ENCODE results near the gene ST6GAL1.

ST6GAL1 gene

DNA sequence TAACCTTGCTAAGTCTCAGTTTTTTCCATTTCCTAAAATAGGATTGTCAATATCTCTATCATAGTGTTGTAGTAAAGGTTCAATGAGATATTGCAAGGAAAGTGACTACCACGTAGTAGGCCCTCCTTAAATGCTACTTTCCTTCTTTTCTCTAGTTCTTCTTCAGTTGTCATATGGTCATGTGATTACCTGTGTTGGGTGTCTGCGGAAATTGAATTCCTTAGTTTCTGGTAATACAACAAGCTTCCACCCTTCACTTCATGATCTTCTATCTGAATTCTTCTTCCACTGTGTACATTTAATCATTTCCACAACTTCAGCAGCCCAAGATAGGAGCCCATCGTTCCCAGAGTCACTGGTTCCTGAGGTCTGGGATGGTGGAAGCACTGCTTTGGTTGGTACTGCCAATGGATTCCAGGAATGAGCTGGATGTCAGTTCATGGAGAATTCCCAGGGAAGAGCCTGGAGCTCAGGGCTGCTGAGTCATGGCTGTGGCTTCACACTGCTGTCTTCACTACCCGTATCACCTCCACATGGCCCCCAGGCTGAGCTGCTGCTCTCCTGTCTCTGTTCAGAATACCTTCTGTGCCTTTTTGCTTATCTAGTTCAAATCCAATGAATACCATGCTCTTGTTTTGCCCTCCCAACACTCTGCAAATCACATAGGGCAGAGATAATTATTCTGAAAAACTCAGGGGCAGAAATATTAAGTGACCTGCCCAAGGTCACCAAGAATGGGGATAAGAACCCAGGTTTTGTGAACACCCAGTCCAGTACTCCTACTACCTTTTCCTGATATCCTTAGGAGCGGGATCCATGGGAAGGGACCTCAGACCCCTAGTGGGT, 110.4 kb downstream of the ST6GAL1 start:
- TF ChIP-seq, protein P1, sequence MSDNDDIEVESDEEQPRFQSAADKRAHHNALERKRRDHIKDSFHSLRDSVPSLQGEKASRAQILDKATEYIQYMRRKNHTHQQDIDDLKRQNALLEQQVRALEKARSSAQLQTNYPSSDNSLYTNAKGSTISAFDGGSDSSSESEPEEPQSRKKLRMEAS (IDR thresholded peaks at IDR 0.05; ENCODE audit: low read depth, low read length), result no peak
- no peak for TF ChIP-seq MYC (IDR thresholded peaks at IDR 0.05; ENCODE audit: low read depth, low read length)
- TF ChIP-seq POLR2A (IDR thresholded peaks at IDR 0.05; ENCODE audit: extremely low read depth, insufficient read length), result no peak
- TF ChIP-seq, protein P2, sequence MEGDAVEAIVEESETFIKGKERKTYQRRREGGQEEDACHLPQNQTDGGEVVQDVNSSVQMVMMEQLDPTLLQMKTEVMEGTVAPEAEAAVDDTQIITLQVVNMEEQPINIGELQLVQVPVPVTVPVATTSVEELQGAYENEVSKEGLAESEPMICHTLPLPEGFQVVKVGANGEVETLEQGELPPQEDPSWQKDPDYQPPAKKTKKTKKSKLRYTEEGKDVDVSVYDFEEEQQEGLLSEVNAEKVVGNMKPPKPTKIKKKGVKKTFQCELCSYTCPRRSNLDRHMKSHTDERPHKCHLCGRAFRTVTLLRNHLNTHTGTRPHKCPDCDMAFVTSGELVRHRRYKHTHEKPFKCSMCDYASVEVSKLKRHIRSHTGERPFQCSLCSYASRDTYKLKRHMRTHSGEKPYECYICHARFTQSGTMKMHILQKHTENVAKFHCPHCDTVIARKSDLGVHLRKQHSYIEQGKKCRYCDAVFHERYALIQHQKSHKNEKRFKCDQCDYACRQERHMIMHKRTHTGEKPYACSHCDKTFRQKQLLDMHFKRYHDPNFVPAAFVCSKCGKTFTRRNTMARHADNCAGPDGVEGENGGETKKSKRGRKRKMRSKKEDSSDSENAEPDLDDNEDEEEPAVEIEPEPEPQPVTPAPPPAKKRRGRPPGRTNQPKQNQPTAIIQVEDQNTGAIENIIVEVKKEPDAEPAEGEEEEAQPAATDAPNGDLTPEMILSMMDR (IDR thresholded peaks at IDR 0.05; ENCODE audit: low read depth, low read length), result no peak
- no peak overlapping the region for H3K4me3 ChIP-seq (ENCODE audit: low read depth, low read length)
- DNase-seq (ENCODE audit: low read depth), result no peak

DNA sequence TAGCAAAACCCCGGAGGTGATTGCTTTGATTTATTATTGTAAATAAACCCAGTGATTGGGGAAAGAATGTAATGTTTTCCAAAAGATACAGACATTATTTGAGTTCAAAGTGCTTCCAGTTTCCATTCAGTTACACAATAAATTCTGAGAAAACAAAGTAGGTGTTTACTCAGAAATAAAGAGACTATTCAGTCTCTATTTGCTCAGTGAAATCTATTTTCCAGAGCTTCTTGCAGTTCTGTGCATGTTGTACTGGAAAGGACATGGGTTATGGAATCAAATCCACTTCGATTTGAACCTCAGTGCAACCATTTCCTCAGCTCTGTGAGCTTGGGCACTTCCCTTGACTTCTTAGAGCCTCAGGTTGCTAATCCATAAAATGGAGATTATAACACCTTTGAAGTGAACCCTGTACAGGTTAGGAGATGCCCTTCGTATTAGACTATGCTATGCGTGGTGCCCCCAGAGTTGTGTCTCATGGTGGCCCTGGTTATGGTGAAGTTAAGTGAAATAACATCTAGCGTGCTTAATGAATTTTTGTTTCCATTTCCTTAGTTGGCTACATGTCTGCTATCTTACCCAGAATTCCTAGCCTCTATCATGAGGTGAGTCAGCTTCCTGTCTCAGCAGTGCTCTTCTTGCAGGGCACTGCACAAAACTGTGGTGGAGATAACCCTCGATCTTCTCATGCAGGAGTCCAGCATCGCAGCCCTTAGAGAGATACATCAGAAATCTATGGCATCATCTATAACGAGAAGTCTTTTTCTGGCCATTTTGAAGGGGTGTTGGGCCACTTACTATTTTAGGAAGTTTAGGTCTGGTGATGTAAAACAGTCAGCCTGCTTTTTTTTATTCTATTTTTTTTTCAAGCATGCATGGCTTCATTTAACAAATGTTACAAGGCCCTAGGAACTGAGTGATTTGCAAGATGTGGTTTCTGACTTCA, 111.3 kb downstream of the ST6GAL1 start:
- TF ChIP-seq, protein P1 (IDR thresholded peaks at IDR 0.05; ENCODE audit: low read depth, low read length), result no peak; the same call in 1 of the 2 replicates
- TF ChIP-seq, protein P2 (IDR thresholded peaks at IDR 0.05; ENCODE audit: low read depth, low read length), result no peak
- TF ChIP-seq POLR2A (IDR thresholded peaks at IDR 0.05; ENCODE audit: extremely low read depth, insufficient read length) (no peak), MYC (IDR thresholded peaks at IDR 0.05; ENCODE audit: low read depth, low read length) (no peak)
- DNase-seq (ENCODE audit: low read depth), result peak; percentile 86
- no peak overlapping the region for H3K4me3 ChIP-seq (ENCODE audit: low read depth, low read length)

DNA sequence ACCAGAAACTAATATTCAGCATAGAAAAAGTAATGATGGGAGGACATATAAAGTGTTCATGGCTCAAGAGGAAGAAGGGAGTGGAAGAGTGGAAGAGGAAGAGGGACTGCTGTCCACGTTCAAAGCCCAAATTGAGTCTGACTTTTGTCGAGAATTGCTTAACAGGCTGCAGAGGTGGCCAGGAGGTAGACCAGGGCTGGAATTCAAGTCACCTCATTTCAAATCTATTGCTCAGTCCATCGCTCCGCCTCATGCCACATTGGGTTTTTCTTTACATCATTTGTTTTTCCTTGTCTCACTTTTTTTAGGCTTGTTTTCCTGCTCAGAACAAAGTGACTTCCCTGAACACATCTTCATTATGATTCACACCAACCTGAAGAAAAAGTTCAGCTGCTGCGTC, 112.0 kb downstream of the ST6GAL1 start:
- no peak for TF ChIP-seq MYC (IDR thresholded peaks at IDR 0.05; ENCODE audit: low read depth, low read length)
- TF ChIP-seq, protein P2 (IDR thresholded peaks at IDR 0.05; ENCODE audit: low read depth, low read length), result no peak
- TF ChIP-seq POLR2A (IDR thresholded peaks at IDR 0.05; ENCODE audit: extremely low read depth, insufficient read length), result no peak
- H3K4me3 ChIP-seq (ENCODE audit: low read depth, low read length), result no peak overlapping the region
- peak; percentile 31 for DNase-seq (ENCODE audit: low read depth)

DNA sequence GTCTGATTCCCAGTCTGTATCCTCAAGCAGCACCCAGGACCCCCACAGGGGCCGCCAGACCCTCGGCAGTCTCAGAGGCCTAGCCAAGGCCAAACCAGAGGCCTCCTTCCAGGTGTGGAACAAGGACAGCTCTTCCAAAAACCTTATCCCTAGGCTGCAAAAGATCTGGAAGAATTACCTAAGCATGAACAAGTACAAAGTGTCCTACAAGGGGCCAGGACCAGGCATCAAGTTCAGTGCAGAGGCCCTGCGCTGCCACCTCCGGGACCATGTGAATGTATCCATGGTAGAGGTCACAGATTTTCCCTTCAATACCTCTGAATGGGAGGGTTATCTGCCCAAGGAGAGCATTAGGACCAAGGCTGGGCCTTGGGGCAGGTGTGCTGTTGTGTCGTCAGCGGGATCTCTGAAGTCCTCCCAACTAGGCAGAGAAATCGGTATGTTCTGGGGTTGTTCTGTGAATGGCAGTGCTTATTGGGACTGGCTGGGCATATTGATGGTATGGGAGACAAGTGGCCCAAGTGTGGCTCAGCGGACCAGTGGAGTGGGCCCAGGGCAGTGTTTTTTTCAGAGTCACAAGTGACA, 112.6 kb downstream of the ST6GAL1 start:
- no peak overlapping the region for H3K4me3 ChIP-seq (ENCODE audit: low read depth, low read length)
- no peak for TF ChIP-seq POLR2A (IDR thresholded peaks at IDR 0.05; ENCODE audit: extremely low read depth, insufficient read length)
- TF ChIP-seq MYC (IDR thresholded peaks at IDR 0.05; ENCODE audit: low read depth, low read length), result no peak
- TF ChIP-seq, protein P2 (IDR thresholded peaks at IDR 0.05; ENCODE audit: low read depth, low read length), result no peak
- TF ChIP-seq, protein P1 (IDR thresholded peaks at IDR 0.05; ENCODE audit: low read depth, low read length), result no peak
- DNase-seq (ENCODE audit: low read depth), result no peak

DNA sequence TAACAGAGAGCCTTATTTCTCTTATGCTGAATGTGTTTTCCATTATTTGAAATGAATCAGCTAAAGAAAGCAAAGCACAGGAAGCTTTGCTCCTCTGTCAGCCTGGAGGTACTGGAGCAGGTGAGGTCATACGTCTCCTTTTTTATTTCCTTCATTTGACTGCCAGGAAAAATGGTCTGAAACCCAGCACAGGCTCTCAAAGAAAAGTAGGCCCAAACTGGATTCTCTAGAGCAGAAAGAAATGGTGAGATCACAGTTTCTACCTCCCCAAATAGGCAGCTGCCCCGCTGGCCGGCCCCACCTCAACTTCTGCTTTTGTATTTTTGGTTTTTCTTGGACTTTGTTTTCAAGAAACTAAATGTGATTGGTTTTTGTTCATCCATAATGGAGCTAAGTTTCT, 113.9 kb downstream of the ST6GAL1 start:
- peak; percentile 72 for DNase-seq (ENCODE audit: low read depth)
- TF ChIP-seq MYC (IDR thresholded peaks at IDR 0.05; ENCODE audit: low read depth, low read length), result no peak
- TF ChIP-seq POLR2A (IDR thresholded peaks at IDR 0.05; ENCODE audit: extremely low read depth, insufficient read length), result no peak
- TF ChIP-seq, protein P1 (IDR thresholded peaks at IDR 0.05; ENCODE audit: low read depth, low read length), result no peak
- TF ChIP-seq, protein P2 (IDR thresholded peaks at IDR 0.05; ENCODE audit: low read depth, low read length), result no peak
- H3K4me3 ChIP-seq (ENCODE audit: low read depth, low read length), result no peak overlapping the region

All from NB4 (cell line).